ENCODE results near the gene VPS54.
A peak's percentile ranks its signal among the peaks of the same experiment; 100 is the strongest.
"Not testable (repeated sequence)": the region's sequence is repeated elsewhere in the genome, so short reads cannot be mapped to it uniquely, and the experiment has no call there.

The VPS54 gene

DNA sequence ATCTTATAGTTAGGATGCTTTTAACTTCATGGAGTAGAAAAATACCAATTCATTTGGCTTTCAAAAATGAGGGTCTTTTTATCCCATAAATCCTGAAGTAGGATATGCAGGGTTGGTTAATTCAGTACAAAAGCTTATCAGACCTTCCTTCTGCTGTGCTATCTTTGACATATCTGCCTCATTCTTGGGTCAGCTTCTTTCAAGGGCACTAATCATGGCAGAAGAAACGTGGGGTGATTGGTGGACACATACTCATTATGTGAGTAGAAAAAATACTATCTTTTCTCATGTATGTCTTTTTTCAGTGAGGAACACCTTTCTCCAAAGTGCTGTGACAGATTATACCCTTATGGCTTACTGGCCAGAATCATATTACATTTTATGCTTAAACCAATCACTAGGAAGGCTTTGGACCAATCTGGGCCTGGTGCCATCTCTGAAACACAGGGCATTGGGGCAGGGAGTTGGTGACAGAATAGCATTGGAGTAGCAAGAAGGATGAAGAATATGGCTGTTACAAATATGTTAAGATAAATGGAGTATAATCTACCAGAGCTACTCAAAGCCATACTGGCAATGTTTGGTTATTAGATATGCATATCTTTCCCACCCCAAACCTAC is 167.4 kb downstream of the VPS54 start:
- no peaks in the 10 kb centered on the region for H3K9me3 ChIP-seq
- H3K4me1 ChIP-seq (ENCODE audit: control insufficient read depth in 1 of 2, insufficient read depth in 1 of 2, low read depth in 1 of 2, low read length in 1 of 2), result peaks cover 52 to 87% of the 10 kb centered on the region in 2 experiments
- peak overlapping the region; percentile 47 for H3K27ac ChIP-seq
- peaks cover 5% of the 10 kb centered on the region for H3K36me3 ChIP-seq
- H3K27me3 ChIP-seq, result no peaks in the 10 kb centered on the region
- no peak overlapping the region for H3K4me3 ChIP-seq (ENCODE audit: low read depth in 1 of 2, low read length in 1 of 2)
- TF ChIP-seq, protein P1, sequence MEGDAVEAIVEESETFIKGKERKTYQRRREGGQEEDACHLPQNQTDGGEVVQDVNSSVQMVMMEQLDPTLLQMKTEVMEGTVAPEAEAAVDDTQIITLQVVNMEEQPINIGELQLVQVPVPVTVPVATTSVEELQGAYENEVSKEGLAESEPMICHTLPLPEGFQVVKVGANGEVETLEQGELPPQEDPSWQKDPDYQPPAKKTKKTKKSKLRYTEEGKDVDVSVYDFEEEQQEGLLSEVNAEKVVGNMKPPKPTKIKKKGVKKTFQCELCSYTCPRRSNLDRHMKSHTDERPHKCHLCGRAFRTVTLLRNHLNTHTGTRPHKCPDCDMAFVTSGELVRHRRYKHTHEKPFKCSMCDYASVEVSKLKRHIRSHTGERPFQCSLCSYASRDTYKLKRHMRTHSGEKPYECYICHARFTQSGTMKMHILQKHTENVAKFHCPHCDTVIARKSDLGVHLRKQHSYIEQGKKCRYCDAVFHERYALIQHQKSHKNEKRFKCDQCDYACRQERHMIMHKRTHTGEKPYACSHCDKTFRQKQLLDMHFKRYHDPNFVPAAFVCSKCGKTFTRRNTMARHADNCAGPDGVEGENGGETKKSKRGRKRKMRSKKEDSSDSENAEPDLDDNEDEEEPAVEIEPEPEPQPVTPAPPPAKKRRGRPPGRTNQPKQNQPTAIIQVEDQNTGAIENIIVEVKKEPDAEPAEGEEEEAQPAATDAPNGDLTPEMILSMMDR (IDR thresholded peaks at IDR 0.05), result no peak

DNA sequence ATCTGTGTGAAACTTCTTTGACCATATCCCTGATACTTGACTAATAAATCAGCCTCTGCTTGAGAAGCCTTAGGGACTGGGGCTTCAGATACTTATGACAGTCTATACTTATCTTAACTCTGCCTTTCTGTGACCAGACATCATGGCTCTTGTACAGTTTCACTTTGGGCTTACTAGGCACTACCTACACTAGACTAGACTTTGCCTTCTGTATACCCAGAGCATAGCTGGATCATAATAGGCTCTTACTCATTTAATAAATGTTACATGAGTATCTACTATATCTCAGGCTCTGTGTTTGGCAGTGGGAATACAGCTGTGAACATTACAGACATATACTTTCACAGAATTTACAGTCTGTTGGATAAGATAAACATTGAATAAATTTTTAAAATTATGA is 168.6 kb downstream of the VPS54 start:
- Histone ChIP-seq H3K36me3 (no peaks in the 10 kb centered on the region), H3K4me1 (ENCODE audit: control insufficient read depth in 1 of 2, insufficient read depth in 1 of 2, low read depth in 1 of 2, low read length in 1 of 2) (peaks cover 56 to 90% of the 10 kb centered on the region in 2 experiments), H3K27me3 (no peaks in the 10 kb centered on the region), H3K4me3 (ENCODE audit: low read depth in 1 of 2, low read length in 1 of 2) (no peak overlapping the region), H3K27ac (no peak overlapping the region), H3K9me3 (no peaks in the 10 kb centered on the region)
- TF ChIP-seq, protein P1 (IDR thresholded peaks at IDR 0.05), result no peak

DNA sequence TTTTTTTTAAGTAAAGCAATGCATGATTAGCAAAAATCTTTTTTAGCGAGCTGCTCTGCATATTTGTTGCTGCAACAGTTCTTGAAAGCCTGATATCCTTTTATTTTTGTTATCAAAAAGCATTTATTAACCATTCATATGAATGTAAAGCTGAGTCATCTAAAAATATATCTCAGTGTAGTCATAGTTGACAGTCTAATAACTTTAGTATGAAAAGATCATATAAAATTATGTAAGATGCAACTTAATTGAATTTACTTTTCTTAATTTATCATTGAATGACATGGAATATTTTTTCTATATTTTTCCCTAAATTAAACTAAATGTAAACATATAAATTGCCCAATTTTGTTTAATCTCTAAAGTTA is 169.0 kb downstream of the VPS54 start:
- Histone ChIP-seq H3K27ac (no peak overlapping the region), H3K4me1 (ENCODE audit: control insufficient read depth in 1 of 2, insufficient read depth in 1 of 2, low read depth in 1 of 2, low read length in 1 of 2) (peaks cover 61 to 93% of the 10 kb centered on the region in 2 experiments), H3K9me3 (no peaks in the 10 kb centered on the region), H3K36me3 (no peaks in the 10 kb centered on the region), H3K4me3 (ENCODE audit: low read depth in 1 of 2, low read length in 1 of 2) (no peak overlapping the region), H3K27me3 (no peaks in the 10 kb centered on the region)
- TF ChIP-seq, protein P1 (IDR thresholded peaks at IDR 0.05), result no peak

DNA sequence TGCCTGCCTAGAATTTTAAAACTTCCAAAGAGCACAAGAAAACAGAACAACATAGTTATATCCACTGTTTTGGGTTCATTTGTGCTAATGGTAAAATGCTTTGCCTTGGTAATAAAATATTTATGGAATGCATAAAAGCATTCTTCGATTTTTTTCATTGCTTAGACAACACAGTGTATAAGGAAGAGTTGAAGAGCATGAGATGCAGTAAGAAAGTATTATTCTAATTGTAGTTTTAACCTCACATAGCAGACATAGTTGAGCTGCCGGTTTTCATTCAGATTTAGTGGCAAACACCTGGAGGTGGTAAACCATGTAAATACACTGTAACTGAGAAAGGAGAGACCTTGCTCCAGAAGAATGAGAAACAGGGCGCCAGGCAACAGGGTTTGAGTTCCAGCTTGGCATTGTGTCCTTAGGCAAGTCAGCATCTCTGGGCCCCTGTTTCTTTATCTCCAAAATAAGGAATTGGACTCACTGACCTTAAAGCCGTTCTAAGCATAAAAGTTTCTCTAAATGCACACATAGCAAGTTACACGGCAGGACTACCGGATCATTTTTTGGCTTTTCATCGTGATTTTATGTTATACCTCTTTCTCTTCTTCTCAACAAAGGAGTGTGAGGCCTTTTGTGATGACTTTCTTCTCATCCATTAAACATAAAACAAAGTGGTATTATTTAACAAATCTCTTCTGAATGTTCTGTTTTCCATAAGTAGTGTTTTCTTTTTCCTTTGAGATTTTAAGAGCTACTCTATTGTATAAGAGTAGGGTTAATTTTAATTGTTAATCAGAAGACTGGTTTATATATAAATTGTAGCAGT is 169.6 kb downstream of the VPS54 start:
- TF ChIP-seq, protein P1 (IDR thresholded peaks at IDR 0.05), result no peak
- Histone ChIP-seq H3K4me1 (ENCODE audit: control insufficient read depth in 1 of 2, insufficient read depth in 1 of 2, low read depth in 1 of 2, low read length in 1 of 2) (peaks cover 64 to 93% of the 10 kb centered on the region in 2 experiments), H3K9me3 (no peaks in the 10 kb centered on the region), H3K4me3 (ENCODE audit: low read depth in 1 of 2, low read length in 1 of 2) (no peak overlapping the region), H3K27ac (peak overlapping the region; percentile 14), H3K36me3 (no peaks in the 10 kb centered on the region), H3K27me3 (no peaks in the 10 kb centered on the region)

DNA sequence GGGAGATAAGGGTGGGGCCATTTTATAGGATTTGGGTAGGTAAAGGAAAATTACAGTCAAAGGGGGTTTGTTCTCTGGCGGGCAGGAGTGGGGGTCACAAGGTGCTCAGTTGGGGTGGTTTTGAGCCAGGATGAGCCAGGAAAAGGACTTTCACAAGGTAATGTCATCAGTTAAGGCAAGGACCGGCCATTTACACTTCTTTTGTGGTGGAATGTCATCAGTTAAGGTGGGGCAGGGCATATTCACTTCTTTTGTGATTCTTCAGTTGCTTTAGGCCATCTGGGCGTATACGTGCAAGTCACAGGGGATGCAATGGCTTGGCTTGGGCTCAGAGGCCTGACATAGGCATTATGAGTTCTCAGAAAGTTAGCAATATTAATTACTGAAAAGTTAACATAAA is 171.7 kb downstream of the VPS54 start:
- not testable (repeated sequence) for H3K9me3 ChIP-seq; H3K27ac ChIP-seq; H3K36me3 ChIP-seq; H3K4me3 ChIP-seq (ENCODE audit: low read depth in 1 of 2, low read length in 1 of 2); H3K27me3 ChIP-seq
- peaks cover 64 to 93% of the 10 kb centered on the region in 2 experiments for H3K4me1 ChIP-seq (ENCODE audit: control insufficient read depth in 1 of 2, insufficient read depth in 1 of 2, low read depth in 1 of 2, low read length in 1 of 2)

DNA sequence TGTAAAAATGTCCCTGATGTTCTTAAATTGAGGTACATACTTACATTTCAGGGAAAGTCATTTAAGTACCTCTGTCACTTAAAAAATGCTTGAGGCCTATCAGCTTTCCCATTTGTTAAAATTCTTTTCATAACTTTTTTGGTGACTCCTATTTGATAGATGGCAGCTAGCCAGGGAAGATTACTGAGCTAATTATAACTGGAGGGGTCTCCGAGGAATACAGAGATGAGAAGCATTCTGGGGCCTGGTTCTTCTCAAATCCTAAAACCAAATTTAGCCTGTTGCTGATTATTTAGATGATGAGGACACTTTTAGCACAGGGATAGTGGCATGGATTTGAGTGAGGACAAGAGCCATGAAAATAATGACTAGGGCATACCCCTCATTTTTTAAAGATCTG is 172.7 kb downstream of the VPS54 start:
- H3K36me3 ChIP-seq, result no peaks in the 10 kb centered on the region
- H3K27ac ChIP-seq, result peak overlapping the region; percentile 19
- H3K9me3 ChIP-seq, result no peaks in the 10 kb centered on the region
- H3K4me3 ChIP-seq (ENCODE audit: low read depth in 1 of 2, low read length in 1 of 2), result no peak overlapping the region
- TF ChIP-seq, protein P1 (IDR thresholded peaks at IDR 0.05), result no peak
- peaks cover 60 to 86% of the 10 kb centered on the region in 2 experiments for H3K4me1 ChIP-seq (ENCODE audit: control insufficient read depth in 1 of 2, insufficient read depth in 1 of 2, low read depth in 1 of 2, low read length in 1 of 2)
- no peaks in the 10 kb centered on the region for H3K27me3 ChIP-seq

Data from neutrophil (primary cell).